Ramos (cell line): Measurements from ENCODE around the gene SNTG2.

Experiments
- in situ Hi-C: fragments of 300-500 bp; cut with MboI; formaldehyde crosslinking; loops from one replicate; pipeline ENCODE4 v1.14.3; 2022; ENCODE audit warnings: low sequenced_read_pairs; ENCODE audit not compliant: unreplicated experiment

Gene SNTG2

GRCh38 chr2:1253629-1254028 lies 303.0 kb downstream of the SNTG2 start:
- in situ Hi-C loops: no loop called here

GRCh38 chr2:1254662-1255343 lies 304.2 kb downstream of the SNTG2 start:
- in situ Hi-C loops: no loop called here

- in situ Hi-C loops: no loop called here
Measured at GRCh38 chr2:1256632-1257324, 306.1 kb downstream of the SNTG2 start.

DNA sequence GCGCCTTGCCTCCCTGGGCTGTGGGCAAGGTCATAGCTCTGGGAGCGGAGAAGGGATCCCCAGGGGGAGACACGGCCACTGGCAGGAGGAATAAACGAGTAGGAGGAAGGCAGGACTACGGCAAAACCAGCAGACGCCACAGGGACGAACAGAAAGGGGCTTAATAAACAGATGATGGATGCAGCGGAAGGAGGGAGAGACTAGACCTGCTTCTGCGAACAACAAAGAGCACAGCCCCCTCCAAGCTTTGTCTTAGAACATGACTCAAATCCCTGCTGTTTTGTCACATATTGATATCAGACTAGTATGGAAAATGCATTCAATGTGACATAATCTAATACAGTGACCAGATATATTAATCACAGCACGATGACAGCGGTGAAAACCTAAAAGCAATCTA lies 306.7 kb downstream of the SNTG2 start:
- in situ Hi-C loops: no loop called here

- in situ Hi-C loops: no loop called here
Measured at GRCh38 chr2:1259746-1260145, 309.1 kb downstream of the SNTG2 start.

DNA sequence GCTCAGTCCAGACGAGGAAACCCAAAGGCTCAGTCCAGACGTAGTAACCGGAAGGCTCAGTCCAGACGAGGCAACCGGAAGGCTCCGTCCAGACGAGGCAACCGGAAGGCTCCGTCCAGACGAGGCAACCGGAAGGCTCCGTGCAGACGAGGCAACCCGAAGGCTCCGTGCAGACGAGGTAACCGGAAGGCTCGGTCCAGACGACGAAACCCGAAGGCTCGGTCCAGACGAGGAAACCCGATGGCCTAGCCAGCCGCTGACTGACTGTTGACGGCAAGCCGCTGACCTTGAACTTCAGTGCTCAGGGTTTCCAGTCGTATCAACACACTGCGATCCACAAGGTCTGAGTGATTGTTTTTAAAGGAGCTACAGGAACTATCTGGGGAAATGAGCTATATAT lies 312.0 kb downstream of the SNTG2 start:
- in situ Hi-C loops: no loop called here

DNA sequence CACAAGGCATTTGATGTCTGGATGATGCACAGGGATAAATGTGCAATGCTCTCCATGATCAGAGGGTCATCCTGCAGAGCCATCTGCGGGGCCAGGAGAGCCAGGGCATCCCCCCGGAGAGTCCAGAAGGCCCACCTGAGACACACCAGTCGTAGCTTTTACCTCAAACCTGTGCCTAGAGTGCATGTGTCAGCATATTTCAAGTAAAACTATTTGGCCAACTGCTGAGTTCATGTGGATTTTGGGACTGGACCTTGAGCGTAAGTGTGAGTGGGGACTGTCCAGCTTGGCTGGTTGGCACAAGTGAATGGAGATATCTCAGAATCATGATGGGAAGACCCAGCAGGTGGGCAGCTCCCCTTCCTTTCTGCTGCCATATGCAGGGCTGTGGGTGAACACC lies 314.8 kb downstream of the SNTG2 start:
- in situ Hi-C loops: no loop called here

- in situ Hi-C loops: no loop called here
Measured at GRCh38 chr2:1266351-1266750, 315.7 kb downstream of the SNTG2 start.

DNA sequence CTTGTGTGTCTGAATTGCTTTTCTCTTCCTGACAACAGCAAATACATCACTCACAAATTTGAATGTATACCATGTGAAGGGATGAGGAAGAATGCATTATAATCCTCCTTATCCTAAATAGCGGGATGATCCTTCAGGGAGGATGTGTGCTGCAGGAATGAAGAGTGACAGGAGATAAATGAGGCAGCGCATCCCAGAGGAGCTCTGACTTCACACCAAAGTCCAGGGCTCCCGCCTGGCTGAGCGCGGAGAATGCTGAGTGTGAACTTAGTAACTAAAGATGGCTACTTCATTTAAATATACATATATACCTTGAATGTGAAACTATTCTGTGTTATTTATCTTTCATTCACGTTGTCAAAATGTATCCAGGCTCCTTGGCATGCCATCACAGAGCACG lies 317.4 kb downstream of the SNTG2 start:
- in situ Hi-C loops: no loop called here

GRCh38 chr2:1269812-1270211 lies 319.2 kb downstream of the SNTG2 start:
- in situ Hi-C loops: no loop called here

DNA sequence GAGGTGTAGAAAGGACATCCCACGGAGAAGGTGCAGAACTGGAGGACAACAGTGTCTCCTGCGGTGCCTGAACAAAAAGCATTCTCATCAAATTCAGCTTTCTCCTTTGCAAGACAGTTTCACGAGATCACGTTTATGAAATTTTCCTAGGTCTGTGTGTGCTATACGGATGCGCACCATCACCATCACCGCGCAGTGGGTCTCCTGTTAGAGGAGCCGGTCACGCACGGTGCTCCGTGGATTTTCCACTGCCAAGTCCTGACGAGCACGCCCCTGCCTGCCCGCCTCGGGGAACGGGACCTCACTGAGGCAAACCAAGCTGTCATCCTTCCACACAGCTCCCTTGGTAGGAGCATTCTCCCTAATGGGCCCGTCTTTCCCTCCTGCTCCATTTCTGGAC lies 322.2 kb downstream of the SNTG2 start:
- in situ Hi-C loops: no loop called here

- in situ Hi-C loops: no loop called here
Measured at GRCh38 chr2:1277634-1278033, 327.0 kb downstream of the SNTG2 start.

- in situ Hi-C loops: no loop called here
Measured at GRCh38 chr2:1278125-1278524, 327.5 kb downstream of the SNTG2 start.

- in situ Hi-C loops: no loop called here
Measured at GRCh38 chr2:1278861-1279260, 328.2 kb downstream of the SNTG2 start.

GRCh38 chr2:1282552-1282951 lies 331.9 kb downstream of the SNTG2 start:
- in situ Hi-C loops: no loop called here

GRCh38 chr2:1283020-1283801 lies 332.6 kb downstream of the SNTG2 start:
- in situ Hi-C loops: no loop called here

- in situ Hi-C loops: no loop called here
Measured at GRCh38 chr2:1283871-1284270, 333.2 kb downstream of the SNTG2 start.

DNA sequence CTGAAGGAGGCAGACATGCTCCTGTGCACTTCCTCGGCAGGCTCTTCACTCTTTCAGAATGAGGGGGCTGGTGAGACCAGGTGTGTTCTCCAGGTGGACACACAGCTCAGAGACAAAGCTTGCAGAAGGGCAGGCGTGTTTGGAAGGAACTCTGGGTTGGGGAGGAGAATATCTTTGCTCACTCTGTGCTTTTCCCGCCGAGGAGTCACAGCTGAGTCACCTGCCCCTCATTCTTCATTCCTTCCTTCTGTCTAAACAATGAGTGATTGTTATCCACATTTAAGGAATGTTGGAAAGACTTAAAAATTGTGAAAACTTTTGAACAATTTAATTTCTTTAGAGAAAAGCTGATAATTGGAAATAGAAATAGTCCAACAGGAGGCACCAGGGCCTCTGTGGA lies 336.3 kb downstream of the SNTG2 start:
- in situ Hi-C loops: no loop called here

GRCh38 chr2:1287427-1287826 lies 336.8 kb downstream of the SNTG2 start:
- in situ Hi-C loops: no loop called here

- in situ Hi-C loops: no loop called here
Measured at GRCh38 chr2:1294900-1295299, 344.3 kb downstream of the SNTG2 start.

- in situ Hi-C loops: no loop called here
Measured at GRCh38 chr2:1295740-1296139, 345.1 kb downstream of the SNTG2 start.
